ENCODE results near the gene SULT1B1.
"Not testable (repeated sequence)": the region's sequence is repeated elsewhere in the genome, so short reads cannot be mapped to it uniquely, and the experiment has no call there.

Gene SULT1B1

GRCh38 chr4:69760455-69760854 lies at the start of gene SULT1B1:
Gene SULT1B1, minus strand, starts transcription at chr4:69760620. Its CDS starts 5,403 bp downstream, at chr4:69755217.
- DNase-seq (ENCODE audit: low spot score) (no peak), FAIRE-seq (no peak)

GRCh38 chr4:69800599-69800998 lies 40.2 kb upstream of the SULT1B1 start:
- FAIRE-seq (no peak), DNase-seq (ENCODE audit: low spot score) (peak; percentile 32)

DNA sequence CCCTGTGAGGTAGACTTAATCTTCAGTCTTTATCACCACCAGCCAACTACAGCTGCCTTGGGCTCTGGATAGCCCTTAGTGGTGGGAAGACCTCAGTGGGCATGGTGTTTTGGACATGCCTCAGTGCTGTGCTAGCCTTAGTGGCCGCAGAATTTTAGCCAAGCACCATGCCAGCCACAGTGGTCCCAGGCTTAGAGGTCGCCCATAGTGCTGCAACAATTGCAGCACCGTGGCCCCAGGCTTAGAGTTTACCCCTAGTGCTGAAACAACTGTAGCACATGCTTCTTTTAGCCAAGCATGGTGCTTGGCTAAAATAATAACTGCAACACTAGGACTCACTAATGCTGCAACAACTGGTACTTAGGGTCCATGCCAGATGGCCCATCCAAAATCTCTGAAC lies 38.9 kb upstream of the SULT1B1 start:
- DNase-seq (ENCODE audit: low spot score) (no peak), FAIRE-seq (no peak)

DNA sequence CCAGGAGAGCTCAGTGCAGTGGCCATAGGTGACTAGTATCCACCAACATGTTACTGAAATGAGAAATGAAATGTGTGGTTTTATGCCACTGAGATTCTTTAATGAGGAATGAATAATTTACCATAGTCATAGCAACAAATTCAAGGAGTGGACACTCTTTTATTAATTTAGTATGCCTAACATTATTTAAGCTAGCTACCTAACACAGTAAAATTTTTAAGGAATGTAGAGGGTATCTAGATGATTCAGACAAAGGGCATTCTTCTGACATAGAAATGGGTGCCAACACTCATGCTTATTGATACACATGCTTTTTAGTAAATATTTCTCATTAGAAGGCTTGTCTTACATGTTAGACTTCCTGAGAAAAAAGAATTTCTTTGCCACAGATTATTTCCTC lies 33.3 kb upstream of the SULT1B1 start:
- no peak for FAIRE-seq
- no peak for DNase-seq (ENCODE audit: low spot score)

DNA sequence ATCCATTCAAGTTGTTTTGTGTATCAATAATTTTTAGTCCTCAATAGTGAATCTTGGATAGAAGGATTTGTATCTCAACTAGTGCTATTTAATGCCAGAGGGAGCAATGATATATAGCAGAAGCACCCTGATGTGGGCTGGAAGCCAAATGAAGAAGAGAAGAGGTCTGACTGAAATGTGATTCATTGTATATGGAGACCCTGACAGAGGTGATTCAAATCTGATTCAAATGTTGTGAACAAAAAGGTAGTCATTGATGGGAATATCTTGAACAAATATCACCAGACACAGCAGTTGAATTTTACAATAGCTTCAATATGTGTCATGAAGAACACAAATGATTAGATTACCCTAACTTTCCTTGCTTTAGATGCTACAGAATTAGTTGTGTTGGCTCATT lies 27.5 kb upstream of the SULT1B1 start:
- no peak for FAIRE-seq
- no peak for DNase-seq (ENCODE audit: low spot score)

GRCh38 chr4:69786547-69786946 lies 26.1 kb upstream of the SULT1B1 start:
- FAIRE-seq (no peak), DNase-seq (ENCODE audit: low spot score) (no peak)

DNA sequence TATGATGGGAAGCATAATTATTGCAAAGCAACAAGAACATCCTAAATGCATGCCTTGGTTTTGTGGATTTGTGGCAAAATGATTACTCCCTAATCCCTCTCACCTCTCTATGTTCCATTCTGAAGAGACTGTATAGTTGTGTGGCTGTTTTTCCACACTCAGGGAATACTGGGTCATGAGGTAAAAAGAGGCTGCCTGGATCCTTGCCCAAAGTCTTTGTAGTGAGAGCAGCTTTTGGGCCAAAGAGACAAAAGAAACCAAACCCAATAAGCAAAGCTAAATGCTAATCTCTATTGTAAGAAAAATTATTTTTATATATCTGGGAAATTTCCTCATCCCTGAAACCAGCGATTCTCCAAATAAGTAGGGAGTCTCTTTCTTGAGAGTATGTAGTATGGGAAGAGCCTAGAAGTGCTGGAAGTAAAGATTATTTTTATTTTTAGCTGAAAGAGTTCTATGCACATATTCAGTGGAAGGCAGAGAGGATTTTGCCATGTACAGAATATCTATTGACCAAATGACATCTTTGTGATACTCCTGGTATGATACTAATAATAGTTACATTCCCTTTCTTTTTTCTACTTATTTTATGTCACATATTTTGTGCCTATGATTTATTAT lies 24.9 kb upstream of the SULT1B1 start:
- FAIRE-seq (no peak), DNase-seq (ENCODE audit: low spot score) (no peak)

DNA sequence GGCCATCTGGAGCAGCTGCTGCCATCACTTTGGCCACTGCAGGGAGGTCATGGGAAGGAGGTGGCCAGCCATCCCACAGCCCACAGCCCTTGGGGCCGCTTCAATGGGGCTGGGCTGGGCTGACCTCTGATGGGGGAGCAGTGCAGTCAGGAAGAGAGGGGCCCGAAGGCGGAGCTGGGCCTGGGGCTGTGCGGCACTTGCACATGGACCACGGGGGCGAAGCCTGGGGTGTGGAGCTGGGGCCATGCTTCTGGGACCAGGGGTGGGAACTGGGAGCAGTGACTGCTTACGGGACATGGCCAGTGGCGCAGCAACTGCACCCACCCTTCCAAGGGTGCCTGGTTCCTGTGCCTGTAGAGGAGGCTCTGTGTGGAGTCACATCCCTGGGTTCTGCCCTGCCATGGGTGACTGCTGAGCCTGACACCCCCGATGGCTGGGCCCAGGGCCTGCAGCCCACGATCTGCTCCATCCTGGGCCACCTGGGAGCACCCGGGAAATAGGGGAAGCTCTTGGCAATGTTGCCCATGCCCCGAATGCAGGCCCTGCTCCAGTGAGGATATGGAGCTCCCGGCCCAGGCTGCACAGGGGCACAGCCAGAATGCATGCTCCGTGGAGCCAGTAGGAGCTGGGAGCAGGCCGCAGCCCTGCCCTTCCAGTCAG lies 22.4 kb upstream of the SULT1B1 start:
- no peak for FAIRE-seq

GRCh38 chr4:69781458-69782418 lies 21.3 kb upstream of the SULT1B1 start:
- FAIRE-seq (no peak), DNase-seq (ENCODE audit: low spot score) (no peak)

More for the DNA sequence above, 22.4 kb upstream of the SULT1B1 start:
- DNase-seq (ENCODE audit: low spot score): no peak

GRCh38 chr4:69780141-69780540 lies 19.7 kb upstream of the SULT1B1 start:
- FAIRE-seq (no peak), DNase-seq (ENCODE audit: low spot score) (no peak)

DNA sequence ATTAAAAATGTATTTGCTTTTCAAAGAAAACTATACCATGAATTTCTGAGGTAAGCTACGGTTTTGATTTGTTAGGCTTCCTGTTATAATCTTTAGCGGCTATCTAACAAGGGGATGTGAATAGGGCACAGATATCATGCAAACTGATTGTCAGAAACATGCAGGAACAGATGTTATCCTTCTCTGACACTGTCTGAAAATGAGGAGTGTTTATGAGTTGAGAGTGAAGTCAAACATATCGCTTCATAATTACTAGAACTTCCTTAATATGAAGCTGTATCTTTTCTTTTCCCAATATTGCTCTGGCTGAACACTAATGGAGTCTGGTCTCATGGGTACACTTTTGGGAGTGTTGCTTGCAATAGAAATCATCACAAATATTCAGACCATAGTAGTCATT lies 16.3 kb upstream of the SULT1B1 start:
- no peak for FAIRE-seq
- DNase-seq (ENCODE audit: low spot score): no peak

DNA sequence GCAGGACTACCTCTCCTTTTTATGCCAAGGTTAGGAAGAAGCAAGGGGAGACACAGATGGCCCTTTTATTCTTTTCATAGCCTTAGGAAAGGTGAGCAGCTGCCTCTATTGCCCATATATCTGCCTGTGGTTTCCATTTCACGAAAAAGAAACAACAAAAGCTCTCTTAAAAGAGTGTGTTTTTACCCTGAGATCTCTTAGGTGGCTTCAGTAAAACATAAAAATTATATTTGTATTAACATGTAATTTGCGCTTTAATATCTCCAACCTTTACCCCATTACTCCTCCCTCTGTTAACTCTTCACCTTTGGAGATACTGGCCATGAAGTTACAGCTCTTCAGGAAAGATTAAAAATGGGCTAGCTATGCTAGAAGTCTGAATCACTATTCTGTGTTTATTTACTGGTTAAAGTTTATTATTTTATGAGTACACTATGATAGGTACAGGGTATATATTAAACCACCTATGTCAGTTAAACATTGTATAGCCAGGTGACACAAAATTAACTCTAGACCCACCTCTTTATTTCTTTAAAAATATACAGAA lies 15.0 kb upstream of the SULT1B1 start:
- FAIRE-seq: no peak
- no peak for DNase-seq (ENCODE audit: low spot score)

GRCh38 chr4:69773484-69773883 lies 13.1 kb upstream of the SULT1B1 start:
- no peak for FAIRE-seq

DNA sequence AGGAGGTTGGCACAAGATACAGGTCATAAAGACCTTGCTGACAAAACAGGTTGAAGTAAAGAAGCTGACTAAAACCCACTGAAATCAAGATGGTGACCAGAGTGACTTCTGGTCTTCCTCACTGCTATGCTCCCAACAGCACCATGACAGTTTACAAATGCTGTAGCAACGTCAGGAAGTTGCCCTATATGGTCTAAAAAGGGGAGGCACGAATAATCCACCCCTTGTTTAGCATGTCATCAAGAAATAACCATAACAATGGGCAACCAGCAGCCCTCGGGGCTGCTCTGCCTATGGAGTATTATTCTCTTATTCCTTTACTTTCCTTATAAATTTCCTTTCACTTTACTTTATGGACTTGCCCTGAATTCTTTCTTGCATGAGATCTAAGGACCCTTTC lies 8.1 kb upstream of the SULT1B1 start:
- FAIRE-seq: not testable (repeated sequence)

More at GRCh38 chr4:69773484-69773883, 13.1 kb upstream of the SULT1B1 start:
- no peak for DNase-seq (ENCODE audit: low spot score)

GRCh38 chr4:69765751-69766150 lies 5.3 kb upstream of the SULT1B1 start:
- FAIRE-seq (no peak), DNase-seq (ENCODE audit: low spot score) (no peak)

More for the DNA sequence above, 8.1 kb upstream of the SULT1B1 start:
- DNase-seq (ENCODE audit: low spot score): not testable (repeated sequence)

- DNase-seq (ENCODE audit: low spot score) (no peak), FAIRE-seq (no peak)
Observed at GRCh38 chr4:69764311-69764710, 3.9 kb upstream of the SULT1B1 start.

GRCh38 chr4:69763233-69763632 lies 2.8 kb upstream of the SULT1B1 start:
- FAIRE-seq: no peak

DNA sequence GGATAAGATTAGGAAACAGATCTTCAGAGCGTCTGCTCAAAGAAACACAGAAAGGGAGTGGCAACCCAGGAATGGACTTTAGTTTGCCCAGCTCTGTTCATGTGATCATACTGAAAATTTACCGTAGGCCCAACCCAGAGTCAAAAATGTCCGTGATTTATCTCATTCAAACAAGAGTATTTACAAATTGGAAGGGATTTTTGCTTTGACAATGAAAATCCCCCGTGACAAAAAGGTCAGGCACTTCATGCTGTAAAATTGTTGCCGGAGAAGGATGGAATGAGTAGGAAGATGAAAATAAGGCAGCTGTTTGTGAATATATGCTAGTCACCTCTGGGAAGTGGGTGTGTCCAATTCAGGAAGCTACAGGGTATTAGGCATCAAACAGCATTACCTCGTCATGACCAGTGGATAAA lies 1.2 kb downstream of the SULT1B1 start:
- FAIRE-seq (no peak), DNase-seq (ENCODE audit: low spot score) (no peak)

More at GRCh38 chr4:69763233-69763632, 2.8 kb upstream of the SULT1B1 start:
- no peak for DNase-seq (ENCODE audit: low spot score)

DNA sequence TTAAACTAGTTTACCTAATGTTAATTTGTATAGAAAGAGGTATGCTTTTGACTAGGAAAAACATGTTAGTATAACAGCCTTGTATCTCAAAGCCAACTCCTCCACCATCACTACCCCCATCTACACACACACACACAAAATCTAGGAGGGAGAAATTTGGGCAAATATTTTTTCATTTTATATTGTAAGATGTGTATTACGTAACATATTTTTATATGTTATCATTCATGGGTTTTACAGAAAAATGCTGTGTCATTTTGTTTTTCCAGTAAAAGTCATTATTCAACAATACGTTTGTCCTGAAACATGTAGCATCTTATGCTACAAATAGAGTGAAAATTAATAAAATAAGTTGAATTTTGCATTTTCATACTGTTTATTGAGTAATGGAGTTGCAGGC lies 3.0 kb downstream of the SULT1B1 start:
- DNase-seq (ENCODE audit: low spot score) (no peak), FAIRE-seq (no peak)

GRCh38 chr4:69754926-69755580 lies 5.4 kb downstream of the SULT1B1 start:
- no peak for DNase-seq (ENCODE audit: low spot score)
- no peak for FAIRE-seq

DNA sequence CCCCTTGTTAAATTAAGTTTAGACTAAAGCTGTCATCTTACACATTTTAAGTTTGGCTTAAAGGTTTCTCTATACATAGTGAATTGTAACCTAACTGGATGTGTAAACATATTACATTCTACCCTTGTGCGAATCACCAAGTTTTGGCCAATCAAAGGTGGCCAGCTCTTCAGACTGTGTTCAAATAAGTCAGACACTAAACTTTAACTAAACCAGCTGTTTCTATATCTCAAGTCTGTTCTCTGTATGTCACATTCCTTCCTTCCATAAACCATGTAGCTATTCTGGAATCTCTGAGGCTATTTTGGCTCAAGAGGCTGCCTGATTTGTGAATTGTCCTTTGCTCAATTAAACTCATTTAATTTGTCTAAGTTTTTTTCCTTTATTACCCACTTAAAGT lies 6.7 kb downstream of the SULT1B1 start:
- no peak for FAIRE-seq
- no peak for DNase-seq (ENCODE audit: low spot score)
